ES-I3 (cell line): ENCODE measurements around the gene SLIT1.

Experiments used
- H3K36me3 ChIP-seq: 2 replicates; pipeline ENCODE4 v1.6.1; 2013; ENCODE audit warnings: mild to moderate bottlenecking, low read length, control low read depth, moderate library complexity; ENCODE audit not compliant: insufficient read depth
- H3K4me1 ChIP-seq: 2 replicates; pipeline ENCODE4 v1.6.1; 2013; ENCODE audit warnings: mild to moderate bottlenecking, control low read depth, low read length; ENCODE audit not compliant: insufficient read depth
- H3K9ac ChIP-seq: 2 replicates; pipeline ENCODE4 v1.6.1; 2013; ENCODE audit warnings: low read depth, mild to moderate bottlenecking, low read length, moderate library complexity
- H3K9me3 ChIP-seq: 2 replicates; pipeline ENCODE4 v1.6.1; 2013; ENCODE audit warnings: mild to moderate bottlenecking, low read length, moderate library complexity; ENCODE audit not compliant: control insufficient read depth, insufficient read depth

The SLIT1 gene

DNA sequence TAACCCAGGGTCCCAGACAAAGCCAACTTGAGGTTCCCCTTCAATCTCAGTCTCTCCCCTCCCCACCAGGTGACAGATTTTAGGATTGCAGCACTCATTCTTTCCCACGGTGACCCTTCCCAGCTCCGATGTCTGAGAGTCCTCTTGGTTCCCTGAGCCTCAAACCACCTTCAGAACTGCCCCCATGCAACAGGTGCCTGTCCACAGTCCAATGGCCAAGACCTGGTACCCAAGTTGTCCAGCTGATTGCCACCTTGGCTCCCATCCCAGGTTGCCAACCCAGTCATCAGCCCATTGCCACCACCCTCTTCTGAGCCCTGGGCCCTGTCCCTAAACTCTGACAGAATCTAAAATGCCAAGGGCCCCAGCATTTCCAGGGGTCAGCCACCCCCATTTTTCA is 53.5 kb downstream of the SLIT1 start:
- Histone ChIP-seq H3K9me3 (no peaks in the 10 kb centered on the region), H3K9ac (no peak overlapping the region), H3K4me1 (no peaks in the 10 kb centered on the region; the same call in 1 of the 2 replicates), H3K36me3 (no peaks in the 10 kb centered on the region)

DNA sequence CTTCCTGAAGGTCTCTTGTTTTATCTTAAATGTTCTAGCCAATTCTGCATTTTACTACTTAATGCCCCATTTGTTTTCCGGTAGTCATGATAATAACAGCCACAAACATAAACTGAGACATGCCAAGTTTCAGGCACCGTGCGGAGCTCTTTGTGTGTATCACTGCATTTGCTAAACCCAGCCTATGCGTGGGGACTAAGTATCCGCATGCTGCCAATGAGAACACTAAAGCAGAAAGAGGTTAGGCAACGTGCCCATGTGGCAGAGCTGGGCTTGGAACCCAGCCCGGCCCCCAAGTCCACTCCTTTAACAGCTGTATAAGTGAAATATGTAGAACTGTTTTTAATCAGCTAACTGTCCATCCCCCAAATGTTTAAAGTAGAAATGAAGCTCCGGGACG is 54.1 kb downstream of the SLIT1 start:
- Histone ChIP-seq H3K4me1 (no peaks in the 10 kb centered on the region; the same call in 1 of the 2 replicates), H3K9ac (no peak overlapping the region), H3K9me3 (no peaks in the 10 kb centered on the region), H3K36me3 (no peaks in the 10 kb centered on the region)

GRCh38 chr10:97131181-97131628 is 54.6 kb downstream of the SLIT1 start:
- Histone ChIP-seq H3K4me1 (no peaks in the 10 kb centered on the region; the same call in 1 of the 2 replicates), H3K9ac (no peak overlapping the region), H3K36me3 (no peaks in the 10 kb centered on the region)

DNA sequence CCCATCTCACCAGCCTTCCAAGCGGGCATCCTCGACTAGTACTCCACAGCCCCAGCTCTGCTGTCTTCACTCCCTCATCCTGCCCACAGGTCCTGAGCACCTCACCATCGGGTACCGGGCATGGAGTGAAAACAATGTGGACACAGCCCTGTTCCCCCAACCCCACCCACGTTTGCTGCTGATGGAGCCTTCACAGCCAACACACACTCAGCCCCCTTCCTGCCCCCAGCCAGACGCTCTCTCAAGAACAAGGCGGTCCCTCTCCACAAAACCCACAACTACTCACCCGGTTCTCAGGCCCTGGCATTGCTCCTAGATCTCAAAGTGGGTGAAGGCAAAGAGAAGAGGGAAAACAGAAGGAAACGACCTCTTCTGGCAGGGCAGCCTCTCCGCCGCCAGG is 56.1 kb downstream of the SLIT1 start:
- H3K9me3 ChIP-seq: no peaks in the 10 kb centered on the region
- no peaks in the 10 kb centered on the region; the same call in 1 of the 2 replicates for H3K4me1 ChIP-seq
- H3K9ac ChIP-seq: no peak overlapping the region
- no peaks in the 10 kb centered on the region for H3K36me3 ChIP-seq

More at GRCh38 chr10:97131181-97131628, 54.6 kb downstream of the SLIT1 start:
- H3K9me3 ChIP-seq: no peaks in the 10 kb centered on the region

GRCh38 chr10:97128516-97129154 is 57.1 kb downstream of the SLIT1 start:
- Histone ChIP-seq H3K36me3 (no peaks in the 10 kb centered on the region), H3K4me1 (no peaks in the 10 kb centered on the region; the same call in 1 of the 2 replicates), H3K9ac (no peak overlapping the region), H3K9me3 (no peaks in the 10 kb centered on the region)

- no peak overlapping the region for H3K9ac ChIP-seq
- no peaks in the 10 kb centered on the region for H3K9me3 ChIP-seq
- H3K4me1 ChIP-seq: no peaks in the 10 kb centered on the region; the same call in 1 of the 2 replicates
- H3K36me3 ChIP-seq: no peaks in the 10 kb centered on the region
These were observed 57.7 kb downstream of the SLIT1 start for GRCh38 chr10:97128039-97128492.

DNA sequence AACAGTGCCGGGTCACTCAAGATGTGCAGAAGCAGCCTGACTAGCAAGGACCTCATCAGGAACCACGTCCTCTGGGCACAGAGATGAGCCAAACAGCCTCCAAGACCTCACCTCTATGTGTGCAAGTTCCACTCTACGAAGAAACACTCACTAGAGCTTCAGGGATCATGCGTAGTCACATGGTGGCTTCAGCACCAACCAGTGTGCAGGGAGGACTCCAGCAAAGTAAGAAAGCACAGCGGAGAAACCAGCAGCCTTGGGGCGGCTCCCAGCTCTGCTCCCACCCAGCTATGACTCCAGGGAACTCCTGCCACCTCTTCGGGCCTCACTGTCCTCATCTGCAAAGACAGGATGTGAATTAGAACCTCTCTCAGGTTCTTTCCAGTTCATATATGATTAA is 58.2 kb downstream of the SLIT1 start:
- Histone ChIP-seq H3K4me1 (no peaks in the 10 kb centered on the region; the same call in 1 of the 2 replicates), H3K9ac (no peak overlapping the region), H3K36me3 (no peaks in the 10 kb centered on the region), H3K9me3 (no peaks in the 10 kb centered on the region)

DNA sequence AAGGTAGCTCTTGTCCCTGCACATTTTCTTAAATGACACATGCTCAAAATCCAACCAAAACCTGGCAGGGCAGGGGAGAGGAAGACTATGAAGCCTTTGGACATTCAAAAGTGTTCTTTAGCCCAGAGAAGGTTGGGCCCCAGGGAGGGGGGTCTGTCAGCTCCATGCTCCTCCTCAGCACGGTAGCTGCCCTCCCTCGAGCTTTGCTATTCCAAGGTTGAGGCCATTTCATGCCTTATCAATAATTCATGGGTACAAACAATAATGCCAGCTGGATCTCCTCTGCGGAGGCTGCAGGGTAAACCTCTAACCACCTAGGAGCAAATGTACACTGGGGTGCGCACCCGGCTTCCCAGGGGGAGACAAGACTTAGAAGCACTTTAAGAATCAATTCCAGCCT is 61.5 kb downstream of the SLIT1 start:
- no peaks in the 10 kb centered on the region for H3K36me3 ChIP-seq
- H3K4me1 ChIP-seq: no peaks in the 10 kb centered on the region; the same call in 1 of the 2 replicates
- no peak overlapping the region for H3K9ac ChIP-seq
- H3K9me3 ChIP-seq: no peaks in the 10 kb centered on the region

- Histone ChIP-seq H3K9me3 (no peaks in the 10 kb centered on the region), H3K4me1 (no peaks in the 10 kb centered on the region; the same call in 1 of the 2 replicates), H3K9ac (no peak overlapping the region), H3K36me3 (no peaks in the 10 kb centered on the region)
These were observed 62.0 kb downstream of the SLIT1 start for GRCh38 chr10:97123765-97124164.

- no peaks in the 10 kb centered on the region for H3K36me3 ChIP-seq
- H3K9ac ChIP-seq: no peak overlapping the region
- H3K9me3 ChIP-seq: no peaks in the 10 kb centered on the region
- no peaks in the 10 kb centered on the region for H3K4me1 ChIP-seq
These were observed 64.7 kb downstream of the SLIT1 start for GRCh38 chr10:97121041-97121440.

GRCh38 chr10:97120370-97120769 is 65.4 kb downstream of the SLIT1 start:
- H3K4me1 ChIP-seq: no peaks in the 10 kb centered on the region
- H3K9ac ChIP-seq: no peak overlapping the region
- H3K36me3 ChIP-seq: no peaks in the 10 kb centered on the region
- no peaks in the 10 kb centered on the region for H3K9me3 ChIP-seq

GRCh38 chr10:97119058-97119745 is 66.6 kb downstream of the SLIT1 start:
- Histone ChIP-seq H3K4me1 (no peaks in the 10 kb centered on the region), H3K9me3 (no peaks in the 10 kb centered on the region), H3K9ac (peak overlapping the region; percentile 46; the same call in 1 of the 2 replicates), H3K36me3 (no peaks in the 10 kb centered on the region)

DNA sequence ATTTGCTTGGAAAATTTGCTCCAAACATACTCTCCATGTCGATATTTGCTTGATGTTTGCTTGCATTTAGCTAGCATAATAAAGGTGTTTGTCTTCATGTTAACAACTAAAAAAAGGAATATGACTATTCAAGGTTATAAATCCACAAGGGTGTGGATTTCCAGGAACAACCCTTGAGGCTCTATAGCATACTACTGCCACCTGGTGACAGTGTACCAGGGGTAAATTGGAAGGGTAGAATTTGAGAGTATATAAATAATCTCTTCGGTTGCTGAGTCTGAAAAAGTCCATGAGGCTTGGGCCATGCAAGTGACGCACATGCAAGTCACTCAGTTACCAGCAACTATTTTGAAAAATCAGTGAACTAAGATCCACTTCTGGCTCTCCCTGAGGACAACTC is 68.4 kb downstream of the SLIT1 start:
- no peaks in the 10 kb centered on the region for H3K4me1 ChIP-seq
- no peak overlapping the region for H3K9ac ChIP-seq
- no peaks in the 10 kb centered on the region for H3K9me3 ChIP-seq
- no peaks in the 10 kb centered on the region for H3K36me3 ChIP-seq

DNA sequence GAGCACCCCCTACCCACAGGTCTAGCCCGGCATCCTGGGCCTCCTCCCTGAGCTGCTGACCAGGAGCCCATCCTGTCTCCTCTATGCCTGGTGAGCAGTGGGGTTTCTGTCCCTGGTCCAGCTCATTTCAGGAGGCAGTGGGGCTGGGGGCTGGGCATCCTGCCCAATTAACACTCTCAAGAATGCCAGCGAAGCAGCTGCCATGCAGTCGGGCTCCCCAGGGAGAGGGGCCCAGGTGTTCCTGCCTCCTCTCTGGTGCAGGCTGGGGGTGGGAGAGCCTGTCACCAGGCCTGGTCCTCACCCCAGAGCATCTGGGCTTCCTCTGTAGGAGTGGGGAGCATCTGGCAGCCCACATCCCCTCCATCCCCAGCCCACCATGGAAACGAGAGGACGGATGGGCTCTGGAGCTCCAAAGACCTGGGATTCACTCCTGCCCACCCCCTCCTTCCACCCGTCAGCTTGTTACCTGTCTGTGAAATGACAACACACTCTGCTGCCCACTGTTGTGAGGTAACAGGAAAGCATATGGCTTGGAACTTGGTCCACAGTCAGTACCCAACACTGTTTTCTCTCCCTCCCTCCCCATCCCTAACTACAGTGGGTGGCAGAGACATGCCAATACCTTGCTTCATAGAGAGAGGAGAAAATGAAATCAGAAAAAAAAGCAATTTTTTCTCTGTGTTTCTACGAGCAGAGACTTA is 69.1 kb downstream of the SLIT1 start:
- H3K4me1 ChIP-seq: no peaks in the 10 kb centered on the region
- H3K36me3 ChIP-seq: no peaks in the 10 kb centered on the region
- no peaks in the 10 kb centered on the region for H3K9me3 ChIP-seq
- no peak overlapping the region for H3K9ac ChIP-seq
